Measurements from ENCODE around the gene DCBLD2.
"Not testable (repeated sequence)": the region's sequence is repeated elsewhere in the genome, so short reads cannot be mapped to it uniquely, and the experiment has no call there.

Gene DCBLD2

DNA sequence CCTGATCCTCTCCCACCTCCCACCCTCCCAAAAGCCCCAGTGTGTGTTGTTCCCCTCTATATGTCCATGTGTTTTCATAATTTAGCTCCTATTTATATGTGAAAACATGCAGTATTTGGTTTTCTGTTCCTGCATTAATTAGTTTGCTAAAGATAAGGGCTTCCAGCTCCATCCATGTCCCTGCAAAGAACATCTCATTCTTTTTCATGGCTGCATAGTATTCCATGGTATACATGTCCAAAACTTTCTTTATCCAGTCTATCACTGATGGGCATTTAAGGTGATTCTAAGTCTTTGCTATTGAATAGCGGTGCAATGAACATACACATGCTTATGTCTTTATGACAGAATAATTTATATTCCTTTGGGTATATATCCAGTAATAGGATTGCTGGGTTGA lies 53.4 kb downstream of the DCBLD2 start:
- no peak for DNase-seq (ENCODE audit: low read depth)
- H3K4me3 ChIP-seq (ENCODE audit: low read length): no peak overlapping the region
- TF ChIP-seq, protein P1, sequence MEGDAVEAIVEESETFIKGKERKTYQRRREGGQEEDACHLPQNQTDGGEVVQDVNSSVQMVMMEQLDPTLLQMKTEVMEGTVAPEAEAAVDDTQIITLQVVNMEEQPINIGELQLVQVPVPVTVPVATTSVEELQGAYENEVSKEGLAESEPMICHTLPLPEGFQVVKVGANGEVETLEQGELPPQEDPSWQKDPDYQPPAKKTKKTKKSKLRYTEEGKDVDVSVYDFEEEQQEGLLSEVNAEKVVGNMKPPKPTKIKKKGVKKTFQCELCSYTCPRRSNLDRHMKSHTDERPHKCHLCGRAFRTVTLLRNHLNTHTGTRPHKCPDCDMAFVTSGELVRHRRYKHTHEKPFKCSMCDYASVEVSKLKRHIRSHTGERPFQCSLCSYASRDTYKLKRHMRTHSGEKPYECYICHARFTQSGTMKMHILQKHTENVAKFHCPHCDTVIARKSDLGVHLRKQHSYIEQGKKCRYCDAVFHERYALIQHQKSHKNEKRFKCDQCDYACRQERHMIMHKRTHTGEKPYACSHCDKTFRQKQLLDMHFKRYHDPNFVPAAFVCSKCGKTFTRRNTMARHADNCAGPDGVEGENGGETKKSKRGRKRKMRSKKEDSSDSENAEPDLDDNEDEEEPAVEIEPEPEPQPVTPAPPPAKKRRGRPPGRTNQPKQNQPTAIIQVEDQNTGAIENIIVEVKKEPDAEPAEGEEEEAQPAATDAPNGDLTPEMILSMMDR (conservative IDR thresholded peaks at IDR 0.05; ENCODE audit: low read length): no peak

DNA sequence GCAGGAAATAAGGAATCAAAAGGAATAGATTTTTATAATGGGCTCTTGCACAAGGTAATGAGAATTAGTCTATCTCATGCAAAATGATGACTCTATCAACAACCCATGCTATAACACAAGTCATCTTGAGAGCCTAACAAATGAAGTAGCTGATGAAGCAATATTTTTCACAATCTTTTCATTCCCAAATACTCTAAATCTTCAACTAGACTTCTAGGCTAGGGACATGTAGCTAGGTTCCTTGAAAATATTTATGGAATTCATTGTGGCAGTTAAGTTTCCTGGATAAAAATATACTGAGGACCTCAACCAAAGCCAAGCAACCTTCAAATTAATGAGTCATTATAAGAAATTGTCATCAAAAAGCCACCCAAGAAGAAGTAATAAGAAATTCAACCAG lies 55.4 kb downstream of the DCBLD2 start:
- TF ChIP-seq, protein P1 (conservative IDR thresholded peaks at IDR 0.05; ENCODE audit: low read length): no peak
- DNase-seq (ENCODE audit: low read depth): peak; percentile 84
- no peak overlapping the region for H3K4me3 ChIP-seq (ENCODE audit: low read length)

DNA sequence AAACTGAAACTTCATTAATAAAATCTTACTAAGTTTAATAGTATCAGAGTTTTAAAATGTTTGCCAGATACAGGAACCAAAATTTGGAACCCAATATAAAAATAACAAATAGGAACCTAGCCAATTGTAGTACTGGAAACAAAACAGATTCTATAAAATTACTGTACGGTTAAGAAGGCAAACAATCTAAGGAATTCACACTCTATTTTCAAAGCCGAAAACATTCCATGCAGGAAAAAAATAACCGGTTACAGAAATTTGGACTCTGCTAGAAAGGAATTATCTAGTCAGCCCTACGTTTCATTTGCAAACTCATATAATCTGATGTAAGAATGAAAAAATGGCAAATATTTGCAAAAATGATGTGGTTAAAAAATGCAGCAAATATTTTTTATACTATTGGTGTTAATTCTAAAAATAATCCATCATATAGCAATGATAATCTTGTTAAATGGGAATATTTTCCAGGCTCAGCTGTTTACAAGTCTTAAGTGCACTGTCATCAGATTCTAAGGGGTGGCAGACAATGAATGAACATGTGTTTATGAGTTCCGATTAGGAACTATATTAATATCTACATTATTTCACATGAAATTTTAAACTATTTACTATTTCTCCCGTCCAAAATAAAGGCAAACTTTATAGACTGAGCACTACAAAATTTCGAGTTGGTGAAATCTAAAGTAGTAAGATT lies 58.1 kb downstream of the DCBLD2 start:
- peak; percentile 63 for DNase-seq (ENCODE audit: low read depth)
- no peak overlapping the region for H3K4me3 ChIP-seq (ENCODE audit: low read length)
- TF ChIP-seq, protein P1 (conservative IDR thresholded peaks at IDR 0.05; ENCODE audit: low read length): no peak

DNA sequence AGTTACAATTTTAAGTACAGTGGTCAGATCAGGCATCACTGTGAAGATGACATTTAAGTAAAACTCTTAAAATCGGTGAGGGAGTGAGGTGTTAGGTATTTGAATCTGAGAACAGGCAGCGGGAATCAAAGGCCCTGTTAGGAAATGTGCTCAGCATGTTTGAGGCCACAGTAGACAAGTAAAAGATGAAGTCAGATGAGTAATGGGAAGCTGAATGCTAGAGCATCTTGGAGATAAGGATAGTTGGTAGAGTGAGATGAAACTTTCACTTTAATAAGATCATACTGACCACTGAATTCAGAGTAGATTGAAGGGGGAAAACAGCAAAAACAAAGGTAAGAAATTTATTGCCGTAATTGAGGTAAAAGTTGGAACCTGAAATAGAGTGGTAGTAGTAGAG lies 61.6 kb downstream of the DCBLD2 start:
- no peak for DNase-seq (ENCODE audit: low read depth)
- TF ChIP-seq, protein P1 (conservative IDR thresholded peaks at IDR 0.05; ENCODE audit: low read length): no peak
- no peak overlapping the region for H3K4me3 ChIP-seq (ENCODE audit: low read length)

DNA sequence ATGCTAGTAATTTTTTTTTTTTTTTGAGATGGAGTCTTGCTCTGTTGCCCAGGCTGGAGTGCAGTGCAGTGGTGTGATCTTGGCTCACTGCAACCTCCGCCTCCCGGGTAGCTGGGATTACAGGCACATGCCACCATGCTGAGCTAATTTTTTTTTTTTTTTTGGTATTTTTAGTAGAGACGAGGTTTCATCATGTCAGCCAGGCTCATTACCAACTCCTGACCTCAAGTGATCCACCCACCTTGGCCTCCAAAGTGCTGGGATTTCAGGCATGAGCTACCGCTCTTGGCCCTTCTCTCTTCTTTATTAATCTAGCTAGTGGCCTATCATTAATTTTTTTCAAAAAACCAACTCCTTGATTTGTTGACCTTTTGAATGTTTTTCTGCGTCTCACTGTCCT lies 70.4 kb downstream of the DCBLD2 start:
- not testable (repeated sequence) for H3K4me3 ChIP-seq (ENCODE audit: low read length); DNase-seq (ENCODE audit: low read depth)

DNA sequence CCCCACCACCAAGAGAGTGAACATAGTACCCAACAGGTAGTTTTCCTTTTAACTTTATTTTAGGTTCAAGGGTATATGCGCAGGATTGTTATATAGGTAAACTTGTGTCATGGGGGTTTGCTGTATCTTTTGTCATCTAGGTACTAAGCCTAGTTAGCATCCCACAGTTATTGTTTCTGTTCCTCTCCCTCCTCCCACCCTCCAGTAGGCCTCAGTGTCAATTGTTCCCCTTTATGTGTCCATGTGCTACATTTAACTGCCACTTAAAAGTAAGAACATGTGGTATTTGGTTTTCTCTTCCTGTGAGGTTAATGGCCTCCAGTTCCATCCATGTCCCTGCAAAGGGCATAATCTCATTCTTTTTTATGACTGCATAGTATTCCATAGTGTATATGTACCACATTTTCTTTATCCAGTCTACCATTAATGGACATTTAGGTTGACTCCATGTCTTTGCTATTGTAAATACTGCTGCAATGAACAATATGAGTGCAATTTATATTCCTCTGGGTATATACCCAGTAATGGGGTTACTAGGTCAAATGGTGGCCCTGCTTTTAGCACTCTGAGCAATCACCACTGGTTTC lies 72.2 kb downstream of the DCBLD2 start:
- H3K4me3 ChIP-seq (ENCODE audit: low read length): no peak overlapping the region
- TF ChIP-seq, protein P1 (conservative IDR thresholded peaks at IDR 0.05; ENCODE audit: low read length): no peak
- DNase-seq (ENCODE audit: low read depth): no peak

DNA sequence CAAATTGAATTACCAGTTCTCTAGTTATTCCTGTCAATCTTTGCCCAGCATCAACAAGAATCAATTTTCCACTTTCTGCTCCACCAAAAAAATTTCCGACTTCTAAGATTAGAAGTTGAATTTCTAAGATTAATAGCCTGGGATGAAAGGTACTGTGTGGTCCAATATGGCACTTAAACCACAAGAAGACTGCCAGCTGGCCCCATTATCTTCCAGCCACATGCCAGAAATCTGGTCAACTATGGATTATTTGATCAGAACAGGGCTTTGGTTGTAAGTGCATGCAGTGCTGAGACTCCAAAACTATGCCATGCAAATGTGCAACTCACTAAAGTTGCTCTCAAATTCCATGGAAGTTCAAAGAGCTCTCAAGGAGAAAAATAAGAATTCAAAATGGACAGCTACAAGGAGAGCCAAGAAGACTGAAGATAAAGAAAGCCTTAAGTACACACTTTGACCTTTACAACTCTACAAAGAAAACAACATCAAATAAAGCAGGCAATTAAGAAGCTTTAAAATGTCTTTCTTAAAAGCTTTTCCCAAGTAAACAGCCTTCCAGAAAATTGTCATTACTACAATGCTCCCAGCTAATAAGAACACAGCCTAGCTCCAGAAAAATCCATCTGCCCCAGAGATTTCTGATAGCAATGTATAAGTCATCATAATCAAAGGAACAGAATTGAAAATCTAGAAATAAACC lies 74.1 kb downstream of the DCBLD2 start:
- peak; percentile 35 for DNase-seq (ENCODE audit: low read depth)
- no peak overlapping the region for H3K4me3 ChIP-seq (ENCODE audit: low read length)
- TF ChIP-seq, protein P1 (conservative IDR thresholded peaks at IDR 0.05; ENCODE audit: low read length): no peak

Measured in AG10803 (cell line).